ENCODE measurements around the gene CC2D1A. TPM values are rescaled to one million over a fixed set of nuclear protein-coding genes. Genes with fewer than 3 reads are reported as not detected.

Gene CC2D1A
- total RNA-seq, 1 donor from 2014 or later: 31.7 TPM

DNA sequence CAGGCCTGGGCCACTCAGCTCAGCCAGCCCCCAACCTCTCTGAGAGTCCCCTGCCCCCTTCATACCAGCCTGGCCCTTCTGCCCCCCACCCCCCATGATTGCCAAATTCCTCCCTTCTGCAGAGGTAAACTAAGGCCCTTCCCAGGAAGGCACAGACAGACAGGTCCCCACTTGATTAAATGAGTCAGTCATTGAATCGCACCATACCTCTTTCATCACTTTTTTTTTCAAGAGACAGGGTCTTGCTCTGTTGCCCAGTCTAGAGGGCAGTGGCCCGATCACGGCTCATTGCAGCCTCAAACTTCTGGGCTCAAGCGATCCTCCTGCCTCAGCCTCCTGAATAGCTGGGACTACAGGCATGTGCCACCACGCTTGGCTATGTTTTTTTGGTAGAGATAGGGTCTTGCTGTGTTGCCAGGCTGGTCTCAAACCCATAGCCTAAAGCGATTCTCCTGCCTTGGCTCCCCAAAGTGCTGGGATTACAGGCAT, 26.2 kb downstream of the CC2D1A start:
- H3K4me3 Mint-ChIP-seq: no peak overlapping the region
- H3K27ac Mint-ChIP-seq (ENCODE audit: unreplicated experiment): no peak overlapping the region
- DNase-seq (ENCODE audit: low read depth, low spot score): no peak
- TF ChIP-seq, protein P1, sequence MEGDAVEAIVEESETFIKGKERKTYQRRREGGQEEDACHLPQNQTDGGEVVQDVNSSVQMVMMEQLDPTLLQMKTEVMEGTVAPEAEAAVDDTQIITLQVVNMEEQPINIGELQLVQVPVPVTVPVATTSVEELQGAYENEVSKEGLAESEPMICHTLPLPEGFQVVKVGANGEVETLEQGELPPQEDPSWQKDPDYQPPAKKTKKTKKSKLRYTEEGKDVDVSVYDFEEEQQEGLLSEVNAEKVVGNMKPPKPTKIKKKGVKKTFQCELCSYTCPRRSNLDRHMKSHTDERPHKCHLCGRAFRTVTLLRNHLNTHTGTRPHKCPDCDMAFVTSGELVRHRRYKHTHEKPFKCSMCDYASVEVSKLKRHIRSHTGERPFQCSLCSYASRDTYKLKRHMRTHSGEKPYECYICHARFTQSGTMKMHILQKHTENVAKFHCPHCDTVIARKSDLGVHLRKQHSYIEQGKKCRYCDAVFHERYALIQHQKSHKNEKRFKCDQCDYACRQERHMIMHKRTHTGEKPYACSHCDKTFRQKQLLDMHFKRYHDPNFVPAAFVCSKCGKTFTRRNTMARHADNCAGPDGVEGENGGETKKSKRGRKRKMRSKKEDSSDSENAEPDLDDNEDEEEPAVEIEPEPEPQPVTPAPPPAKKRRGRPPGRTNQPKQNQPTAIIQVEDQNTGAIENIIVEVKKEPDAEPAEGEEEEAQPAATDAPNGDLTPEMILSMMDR (conservative IDR thresholded peaks at IDR 0.05): no peak
- peaks cover 8% of the 10 kb centered on the region for H3K4me1 Mint-ChIP-seq
- peaks cover 2% of the 10 kb centered on the region for H3K27me3 Mint-ChIP-seq (ENCODE audit: low read depth)
- peaks cover 4% of the 10 kb centered on the region for H3K36me3 Mint-ChIP-seq (ENCODE audit: low read depth)
- no peaks in the 10 kb centered on the region for H3K9me3 Mint-ChIP-seq

DNA sequence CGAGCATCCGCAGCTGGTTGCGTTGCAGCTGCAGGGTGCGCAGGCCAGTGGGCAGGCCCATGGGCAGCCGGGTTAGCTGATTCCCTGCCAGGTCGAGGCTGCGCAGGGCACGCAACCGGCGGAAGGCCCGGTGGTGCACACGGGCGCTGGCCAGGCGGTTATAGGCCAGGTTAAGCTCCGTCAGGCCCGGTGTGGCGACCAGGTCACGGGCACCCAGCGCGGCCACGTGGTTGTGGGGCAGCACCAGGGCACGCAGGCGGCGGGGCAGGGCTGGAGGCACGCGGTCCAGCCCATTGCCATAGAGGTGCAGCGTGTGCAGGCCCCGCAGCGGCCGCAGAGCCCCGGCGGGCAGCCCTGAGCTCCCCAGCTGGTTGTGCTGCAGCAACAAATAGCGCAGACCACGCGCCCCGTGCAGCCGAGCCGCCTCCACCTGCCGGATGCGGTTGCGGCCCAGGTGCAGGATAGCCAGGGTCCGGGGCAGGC, 27.0 kb downstream of the CC2D1A start:
- peaks cover 4% of the 10 kb centered on the region for H3K36me3 Mint-ChIP-seq (ENCODE audit: low read depth)
- no peak for DNase-seq (ENCODE audit: low read depth, low spot score)
- no peaks in the 10 kb centered on the region for H3K9me3 Mint-ChIP-seq
- no peak overlapping the region for H3K27ac Mint-ChIP-seq (ENCODE audit: unreplicated experiment)
- H3K4me1 Mint-ChIP-seq: peaks cover 12% of the 10 kb centered on the region
- H3K27me3 Mint-ChIP-seq (ENCODE audit: low read depth): peaks cover 5% of the 10 kb centered on the region
- TF ChIP-seq, protein P1 (conservative IDR thresholded peaks at IDR 0.05): no peak
- no peak overlapping the region for H3K4me3 Mint-ChIP-seq

DNA sequence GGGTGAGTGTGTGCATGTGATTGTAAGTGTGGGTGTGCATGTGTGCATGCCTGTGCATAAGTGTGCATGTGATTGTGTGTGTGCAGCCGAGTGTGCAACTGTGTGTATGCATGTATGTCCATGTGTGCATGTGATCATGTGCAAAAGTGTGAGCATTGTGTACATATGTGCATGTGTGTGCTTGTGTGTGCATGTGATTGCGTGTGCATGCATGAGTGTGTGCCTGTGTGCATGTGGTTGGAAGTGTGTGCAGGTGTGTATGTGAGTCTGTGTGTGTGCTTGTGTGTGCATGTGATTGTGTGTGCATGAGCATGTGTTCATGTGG, 28.7 kb downstream of the CC2D1A start:
- TF ChIP-seq, protein P1 (conservative IDR thresholded peaks at IDR 0.05): no peak
- Mint-ChIP-seq H3K9me3 (no peaks in the 10 kb centered on the region), H3K27me3 (ENCODE audit: low read depth) (peaks cover 5% of the 10 kb centered on the region), H3K4me1 (peaks cover 12% of the 10 kb centered on the region), H3K27ac (ENCODE audit: unreplicated experiment) (no peak overlapping the region), H3K4me3 (no peak overlapping the region), H3K36me3 (ENCODE audit: low read depth) (no peaks in the 10 kb centered on the region)
- DNase-seq (ENCODE audit: low read depth, low spot score): no peak

DNA sequence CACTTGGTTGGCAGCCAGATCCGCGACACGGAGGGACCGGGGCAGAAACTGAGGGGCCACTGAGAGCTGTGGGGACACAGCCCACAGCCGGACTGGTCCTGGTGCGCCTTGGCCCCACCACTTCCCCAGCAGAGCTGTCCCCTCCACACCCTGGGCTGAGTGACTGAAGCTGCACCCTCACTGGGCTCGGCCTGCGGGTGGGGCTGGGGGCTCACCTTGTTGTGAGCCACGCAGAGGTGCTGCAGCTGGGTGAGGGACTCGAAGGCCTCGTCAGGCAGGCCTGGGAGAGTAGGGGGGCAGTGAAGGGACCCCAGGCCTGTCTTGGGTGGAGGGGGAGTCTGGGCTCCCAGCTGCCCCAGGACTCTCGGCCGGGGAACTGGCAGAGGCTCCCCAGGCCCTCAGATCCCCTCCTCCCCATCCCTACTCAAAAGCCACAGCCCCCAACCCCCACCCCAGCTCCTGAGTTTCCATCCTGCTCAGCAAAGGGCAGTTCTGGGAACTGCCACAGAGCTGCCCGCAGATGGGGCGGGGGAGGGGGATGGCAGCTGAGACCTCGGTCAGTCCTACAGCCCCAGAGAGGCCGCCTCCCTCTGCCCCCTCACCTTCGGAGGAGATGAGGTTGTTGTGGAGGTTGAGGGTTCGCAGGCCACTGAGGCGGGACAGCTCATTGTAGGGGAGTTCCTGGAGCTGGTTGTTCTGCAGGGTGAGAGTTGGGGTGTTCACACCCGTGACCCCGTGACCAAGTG, 29.9 kb downstream of the CC2D1A start:
- Mint-ChIP-seq H3K9me3 (no peaks in the 10 kb centered on the region), H3K4me3 (no peak overlapping the region), H3K4me1 (peaks cover 12% of the 10 kb centered on the region), H3K27ac (ENCODE audit: unreplicated experiment) (no peak overlapping the region), H3K27me3 (ENCODE audit: low read depth) (peaks cover 5% of the 10 kb centered on the region), H3K36me3 (ENCODE audit: low read depth) (no peaks in the 10 kb centered on the region)
- TF ChIP-seq, protein P1 (conservative IDR thresholded peaks at IDR 0.05): no peak
- no peak for DNase-seq (ENCODE audit: low read depth, low spot score)

DNA sequence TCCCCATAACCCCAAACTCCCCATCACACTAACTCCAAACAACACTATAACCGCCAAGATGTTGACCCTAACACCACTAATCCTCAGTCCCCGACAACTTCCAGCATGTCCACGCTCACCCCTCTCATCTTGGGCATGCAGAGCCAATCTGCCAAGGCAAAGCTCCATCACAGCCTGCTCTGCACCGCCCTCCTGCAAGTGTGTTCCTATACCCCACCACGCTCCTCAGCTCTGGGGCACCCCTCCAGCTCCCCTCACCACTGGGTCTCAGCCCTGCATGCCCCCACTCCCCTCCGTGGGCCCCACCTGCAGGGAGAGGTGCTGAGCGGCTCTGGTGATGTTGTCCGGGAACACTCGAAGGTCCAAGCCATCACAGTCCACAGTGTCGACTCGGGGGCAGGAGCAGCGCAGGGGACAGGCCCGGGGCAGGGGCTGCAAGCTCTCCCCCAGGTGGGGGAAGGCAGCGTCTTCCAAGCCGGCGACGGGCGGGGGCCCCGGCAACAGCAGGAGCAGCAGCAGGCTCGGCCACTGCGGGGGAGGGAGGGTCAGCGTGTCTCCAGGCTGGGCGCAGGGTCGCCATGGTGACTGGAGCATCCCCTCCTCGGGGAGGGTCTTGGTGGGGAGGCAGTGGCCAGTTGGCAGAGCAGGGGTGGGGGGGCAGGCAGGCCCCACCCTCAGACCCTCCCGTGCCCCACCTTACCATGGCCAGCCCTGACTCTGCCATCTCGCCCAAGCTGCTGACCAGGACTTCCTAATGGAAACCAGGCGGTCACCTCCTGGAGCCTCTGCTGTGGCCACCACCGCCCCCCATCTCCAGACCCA, 31.7 kb downstream of the CC2D1A start:
- TF ChIP-seq, protein P1 (conservative IDR thresholded peaks at IDR 0.05): no peak
- H3K9me3 Mint-ChIP-seq: no peaks in the 10 kb centered on the region
- DNase-seq (ENCODE audit: low read depth, low spot score): no peak
- no peaks in the 10 kb centered on the region for H3K36me3 Mint-ChIP-seq (ENCODE audit: low read depth)
- H3K27ac Mint-ChIP-seq (ENCODE audit: unreplicated experiment): no peak overlapping the region
- H3K27me3 Mint-ChIP-seq (ENCODE audit: low read depth): peaks cover 5% of the 10 kb centered on the region
- no peak overlapping the region for H3K4me3 Mint-ChIP-seq
- H3K4me1 Mint-ChIP-seq: peaks cover 12% of the 10 kb centered on the region
